Iris pigment epithelial cell (primary cell): ENCODE measurements around the gene DMGDH.

Source experiments
- DNase-seq: peaks from one replicate; pipeline ENCODE4 v3.0.0-alpha.2; 2011; ENCODE audit warnings: low read depth

Gene DMGDH

DNA sequence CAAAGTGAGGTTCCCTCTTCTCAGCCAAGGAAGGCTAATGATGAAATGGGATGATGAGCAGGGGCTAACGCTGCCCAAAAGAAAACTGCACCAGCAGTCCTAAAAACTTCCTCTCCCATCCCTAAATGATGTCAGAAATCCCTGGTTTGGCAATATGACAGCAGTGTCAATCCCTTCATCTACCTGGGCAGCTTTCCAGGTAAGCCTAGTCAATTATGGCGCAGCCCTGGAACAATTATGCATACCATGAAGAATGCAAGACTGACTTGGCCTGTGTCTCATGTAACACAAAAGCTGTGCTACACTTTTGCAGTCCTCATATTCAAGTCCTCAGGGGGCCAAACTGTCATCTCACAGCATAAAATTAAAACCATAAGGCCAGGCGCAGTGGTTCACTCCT lies 7.0 kb downstream of the DMGDH start:
- no peak for DNase-seq

- DNase-seq = no peak
Observed at GRCh38 chr5:79059674-79060073, 9.8 kb downstream of the DMGDH start.

DNA sequence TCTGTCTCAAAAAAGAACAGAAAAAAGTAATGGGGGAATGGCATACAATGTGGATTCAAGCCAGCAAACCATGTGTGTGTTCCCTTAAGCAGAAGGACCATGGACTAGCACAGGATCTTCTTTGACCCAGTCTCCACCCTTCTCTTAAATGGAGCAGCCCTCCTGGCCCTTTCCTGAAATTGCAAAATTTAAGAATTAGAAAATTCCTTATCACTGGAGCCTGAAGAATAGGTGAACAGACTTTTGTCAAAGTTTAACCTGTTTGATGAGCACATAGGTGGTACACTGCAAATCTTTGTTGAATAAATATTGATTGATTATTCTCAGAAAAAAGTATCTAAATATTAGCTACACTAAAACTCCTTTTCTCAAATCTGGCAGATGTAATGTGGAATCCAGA lies 12.6 kb downstream of the DMGDH start:
- no peak for DNase-seq

GRCh38 chr5:79055017-79055416 lies 14.5 kb downstream of the DMGDH start:
- DNase-seq = no peak

- no peak for DNase-seq
Observed at GRCh38 chr5:79053321-79053720, 16.2 kb downstream of the DMGDH start.

DNA sequence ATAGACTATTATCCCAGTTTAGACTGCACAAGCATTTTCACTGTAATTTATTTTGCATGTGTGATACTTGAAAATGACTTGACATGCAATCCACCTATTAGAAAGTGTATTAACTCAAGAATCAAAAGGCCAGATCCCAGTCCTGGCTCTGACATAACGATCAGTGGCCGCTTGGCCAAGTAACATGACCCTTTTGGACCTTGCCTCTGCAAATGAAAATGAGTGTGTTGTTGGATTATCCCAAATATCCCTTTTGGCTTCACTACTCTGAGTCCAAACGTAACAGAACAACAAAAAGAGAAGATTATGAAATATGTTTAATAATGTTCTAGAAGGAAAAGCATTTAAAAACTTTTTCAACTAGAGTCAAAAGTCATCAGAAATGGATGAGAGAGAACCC lies 19.0 kb downstream of the DMGDH start:
- DNase-seq = no peak

DNA sequence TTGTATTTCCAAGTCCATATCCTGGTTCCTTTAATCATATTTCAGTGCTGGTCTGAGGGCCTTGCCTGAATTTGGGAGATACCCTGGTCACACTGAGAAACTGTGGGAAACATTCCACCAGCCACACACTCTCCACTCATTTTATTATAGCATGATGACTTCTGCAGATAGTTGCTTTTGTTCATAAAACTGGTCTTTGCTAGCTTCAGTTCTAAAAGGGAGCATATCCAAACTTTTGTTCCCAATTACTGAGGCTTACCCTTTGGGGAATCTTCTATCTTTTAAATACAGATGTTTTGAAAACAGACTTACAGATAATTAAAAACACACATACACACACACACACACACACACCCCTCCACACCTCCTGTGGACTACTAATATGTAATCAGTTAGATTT lies 21.0 kb downstream of the DMGDH start:
- no peak for DNase-seq

- no peak for DNase-seq
Observed at GRCh38 chr5:79047199-79047598, 22.3 kb downstream of the DMGDH start.

- no peak for DNase-seq
Observed at GRCh38 chr5:79042188-79042587, 27.3 kb downstream of the DMGDH start.

DNA sequence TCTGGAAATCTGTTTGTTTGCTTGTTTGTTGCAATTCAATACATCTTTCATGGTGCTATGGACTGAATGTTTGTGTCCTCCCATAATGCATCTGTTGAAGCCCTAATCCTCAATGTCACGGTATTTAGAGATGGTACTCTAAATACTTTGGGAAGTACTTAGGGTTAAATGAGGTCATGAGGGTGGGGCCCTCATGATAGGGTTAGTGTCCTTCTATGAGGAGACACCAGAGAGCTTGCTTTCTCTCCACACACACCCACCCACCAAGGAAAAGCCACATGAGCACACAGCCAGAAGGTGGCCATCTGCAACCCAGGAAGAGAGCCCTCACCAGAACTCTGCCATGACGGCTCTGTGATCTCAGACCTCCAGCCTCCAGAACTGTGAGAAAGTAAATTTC lies 32.7 kb downstream of the DMGDH start:
- no peak for DNase-seq

- DNase-seq = no peak
Observed at GRCh38 chr5:79035237-79035636, 34.2 kb downstream of the DMGDH start.

- DNase-seq = no peak
Observed at GRCh38 chr5:79032782-79033181, 36.7 kb downstream of the DMGDH start.

DNA sequence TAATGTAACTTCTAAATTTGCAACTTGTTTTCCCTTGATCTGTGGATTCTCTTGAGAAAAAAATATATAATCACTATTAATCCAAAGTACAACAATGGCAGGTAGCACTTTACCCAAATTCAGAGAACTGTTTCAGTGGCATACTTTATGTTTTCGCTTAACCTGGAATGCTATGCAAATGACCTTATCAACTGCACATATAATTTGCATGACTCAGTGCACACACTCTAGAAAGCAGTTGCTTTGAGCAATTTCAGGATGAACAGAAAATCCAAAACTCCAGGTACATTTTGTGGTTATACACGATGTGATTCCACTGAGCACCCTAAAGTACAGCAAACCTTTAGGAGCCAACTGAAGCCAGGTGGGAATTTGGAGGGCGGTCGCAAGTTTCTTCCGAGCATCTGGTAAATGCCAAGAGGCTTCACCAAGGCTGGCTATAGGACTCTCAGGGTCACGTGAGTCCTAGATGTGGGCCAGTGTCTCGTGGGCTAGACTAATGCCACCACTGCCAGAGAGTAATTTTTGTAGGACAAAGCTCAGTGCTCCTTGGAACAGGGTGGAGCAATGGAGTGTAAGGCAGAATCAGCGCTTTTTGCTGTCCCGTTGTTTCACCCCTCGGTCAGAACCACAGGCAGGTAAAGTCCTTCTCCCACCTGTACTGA lies 37.3 kb downstream of the DMGDH start:
- DNase-seq = no peak

- DNase-seq = no peak
Observed at GRCh38 chr5:79031485-79031867, 38.0 kb downstream of the DMGDH start.

DNA sequence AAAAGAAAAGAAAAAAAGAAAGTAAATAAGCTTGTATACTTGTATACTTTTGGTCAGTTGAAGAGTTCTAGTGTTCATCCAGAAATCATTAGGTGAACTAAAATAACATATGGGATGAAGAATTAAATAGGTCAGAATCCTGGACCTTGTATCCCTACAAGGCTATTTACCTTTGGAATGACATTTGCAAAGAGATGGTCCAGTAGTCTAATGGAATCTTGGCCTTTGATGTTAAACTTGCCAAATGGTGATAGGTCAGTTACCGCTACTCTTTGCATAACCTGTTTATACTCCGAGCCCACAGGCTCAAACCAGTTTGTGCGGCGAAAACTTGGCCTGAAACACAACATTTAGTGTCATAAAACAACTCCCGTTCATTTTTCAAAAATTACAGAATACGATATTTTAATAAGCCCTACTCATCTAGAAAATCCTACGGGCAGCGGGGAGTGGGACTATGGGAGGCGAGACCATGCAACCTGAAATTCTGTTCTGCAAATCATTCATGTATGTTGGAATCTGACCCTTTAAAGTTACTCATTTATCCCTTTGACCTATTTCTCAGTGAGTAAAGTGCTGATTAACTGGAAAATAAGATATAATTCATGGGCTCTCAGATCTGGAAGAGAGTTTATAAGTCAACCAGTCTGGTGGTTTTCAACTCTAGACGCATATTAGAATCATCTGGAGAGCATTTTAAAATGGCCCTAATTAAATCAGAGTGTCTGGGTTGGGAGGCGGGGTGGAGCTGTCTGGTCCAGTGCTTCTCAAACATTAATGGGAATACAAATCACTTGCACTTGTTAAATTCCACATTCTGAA lies 38.6 kb downstream of the DMGDH start:
- DNase-seq = no peak

DNA sequence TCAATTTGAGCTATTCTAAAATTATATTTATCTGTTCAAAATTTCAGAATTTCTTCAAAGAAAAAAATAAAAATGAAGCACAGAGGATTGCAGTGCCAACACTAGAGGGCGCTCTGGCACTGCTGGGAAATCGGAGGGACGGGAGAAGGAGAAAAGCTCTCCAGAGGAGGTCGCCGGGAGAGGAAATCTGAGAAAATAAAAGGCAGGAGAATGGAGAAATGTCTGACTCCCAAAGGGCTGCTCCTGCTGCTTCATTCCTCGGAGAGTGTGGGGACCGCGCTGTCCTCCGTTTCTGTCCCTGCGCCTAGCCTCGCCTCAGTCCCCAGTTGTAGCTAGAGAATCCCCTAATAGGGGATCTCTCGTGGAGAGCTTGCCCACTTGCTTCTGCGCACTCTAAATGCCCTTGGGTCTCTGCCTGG lies 44.4 kb downstream of the DMGDH start:
- DNase-seq = peak; percentile 65

- no peak for DNase-seq
Observed at GRCh38 chr5:79023947-79024346, 45.5 kb downstream of the DMGDH start.

GRCh38 chr5:79023348-79023747 lies 46.1 kb downstream of the DMGDH start:
- no peak for DNase-seq

- no peak for DNase-seq
Observed at GRCh38 chr5:79022771-79023170, 46.7 kb downstream of the DMGDH start.

GRCh38 chr5:79021753-79022152 lies 47.7 kb downstream of the DMGDH start:
- no peak for DNase-seq

DNA sequence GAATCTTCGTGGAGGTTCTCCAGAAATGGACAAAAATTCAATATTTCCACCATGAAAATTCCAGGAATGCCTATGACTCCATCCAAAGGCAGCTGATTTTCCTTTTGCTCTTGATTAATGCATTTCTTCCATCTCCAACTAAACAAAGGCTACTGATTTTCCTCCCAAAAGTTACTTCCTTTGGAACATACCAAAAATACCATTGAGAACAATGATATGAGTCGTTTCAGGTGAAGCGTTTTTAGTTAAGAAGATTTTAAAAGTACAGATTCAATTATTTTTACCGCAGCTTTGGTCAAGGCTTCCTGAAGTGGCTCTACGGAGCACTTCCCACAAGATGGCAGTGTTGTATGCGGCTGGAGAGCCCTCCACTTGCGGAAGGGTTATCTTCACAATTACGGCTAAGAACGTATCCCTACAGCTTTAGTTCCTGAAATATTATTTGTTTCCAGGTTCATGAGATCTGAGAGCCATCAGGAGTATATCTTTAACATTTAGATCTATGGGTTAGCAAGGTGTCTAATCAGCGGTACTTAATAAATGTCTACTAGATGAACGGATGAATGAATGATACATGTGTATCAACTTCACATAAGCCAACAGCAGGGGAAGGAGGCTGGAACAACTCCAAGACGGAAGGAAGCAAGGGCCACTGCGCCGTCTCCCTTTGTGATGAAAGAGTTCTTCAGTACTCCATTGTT lies 48.5 kb downstream of the DMGDH start:
- DNase-seq = peak; percentile 76

- DNase-seq = no peak
Observed at GRCh38 chr5:79014631-79015030, 54.8 kb downstream of the DMGDH start.

DNA sequence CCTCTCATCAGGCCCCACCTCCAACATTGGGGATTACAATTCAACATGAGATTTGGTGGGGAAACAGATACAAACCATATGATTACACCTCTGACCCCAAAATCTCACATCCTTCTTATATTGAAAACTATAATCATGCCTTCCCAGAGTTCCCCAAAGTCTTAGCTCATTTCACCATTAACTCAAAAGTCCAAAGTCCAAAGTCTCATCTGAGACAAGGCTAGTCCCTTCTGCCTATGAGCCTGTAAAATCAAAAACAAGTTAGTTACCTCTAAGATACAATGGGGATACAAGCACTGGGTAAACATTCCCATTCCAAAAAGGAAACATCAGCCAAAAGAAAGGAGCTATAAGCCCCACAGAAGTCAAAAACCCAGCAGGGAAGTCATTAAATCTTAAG lies 57.6 kb downstream of the DMGDH start:
- no peak for DNase-seq
